ENCODE measurements around the gene PIEZO2. TPM values are rescaled to one million over a fixed set of nuclear protein-coding genes. Genes with fewer than 3 reads are reported as not detected.

The PIEZO2 gene
- polyA plus RNA-seq, 1 donor from 2014 or later: 0.30 TPM

DNA sequence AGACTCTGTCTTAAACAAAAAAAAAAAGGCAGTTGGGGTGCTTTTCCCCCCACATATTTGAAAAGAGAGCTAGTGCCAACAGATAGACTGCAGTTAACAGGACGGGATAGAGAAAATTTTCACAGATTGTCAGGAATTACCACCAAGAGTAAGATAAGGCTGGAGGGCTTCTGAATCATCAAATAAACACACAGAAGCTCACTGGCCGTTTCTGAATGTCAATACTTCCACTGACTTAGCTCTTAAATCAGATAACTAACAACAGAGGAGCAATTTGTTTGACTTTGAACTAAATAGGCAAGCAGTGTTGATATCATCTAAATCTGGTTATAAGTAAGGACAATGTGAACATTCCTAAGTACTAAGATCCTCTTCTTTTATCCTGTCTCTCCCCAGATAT lies 34.7 kb downstream of the PIEZO2 start:
- Histone ChIP-seq H3K79me2 (replicated peaks; ENCODE audit: insufficient read depth, low read length) (no peaks in the 10 kb centered on the region), H3F3A (ENCODE audit: insufficient read depth, low read length, poor library complexity, severe bottlenecking) (no peaks in the 10 kb centered on the region), H3K9me2 (ENCODE audit: insufficient read depth, low read length) (no peaks in the 10 kb centered on the region), H3K27ac (ENCODE audit: low read length) (no peak overlapping the region), H3K9me3 (ENCODE audit: low read length) (no peaks in the 10 kb centered on the region), H3K36me3 (ENCODE audit: insufficient read depth, low read length) (no peaks in the 10 kb centered on the region), H2AFZ (ENCODE audit: low read depth, low read length) (no peak overlapping the region), H4K20me1 (ENCODE audit: insufficient read depth) (no peaks in the 10 kb centered on the region), H3K9ac (ENCODE audit: low read length) (no peak overlapping the region), H3K4me2 (ENCODE audit: low read length) (no peak overlapping the region), H3K4me3 (ENCODE audit: low read length) (no peak overlapping the region), H3K27me3 (ENCODE audit: insufficient read depth, low read depth, low read length) (no peaks in the 10 kb centered on the region)
- TF ChIP-seq EZH2 (IDR thresholded peaks at IDR 0.05; ENCODE audit: borderline replicate concordance, insufficient read depth, low read length, poor library complexity, severe bottlenecking) (no peak), TAF1 (IDR thresholded peaks at IDR 0.05; ENCODE audit: low read depth) (no peak)

DNA sequence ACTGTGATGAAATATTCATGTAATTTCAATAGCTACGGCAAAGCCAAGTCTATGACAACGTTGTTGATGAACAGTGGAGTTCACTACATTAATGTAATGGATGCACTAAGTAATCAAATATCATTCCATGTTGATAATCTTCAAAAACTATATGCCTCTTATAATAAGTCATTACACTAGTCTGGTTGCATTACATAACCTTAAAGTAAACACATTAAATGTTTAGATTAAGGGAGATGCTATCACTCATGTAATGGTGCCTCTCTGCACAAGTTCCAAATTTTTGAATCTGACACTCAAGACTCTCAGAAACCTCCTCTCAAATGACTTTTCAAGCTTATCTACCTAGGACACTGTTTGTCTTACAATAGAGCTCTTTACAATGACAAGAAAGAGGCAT lies 35.4 kb downstream of the PIEZO2 start:
- no peaks in the 10 kb centered on the region for H3K9me2 ChIP-seq (ENCODE audit: insufficient read depth, low read length)
- no peaks in the 10 kb centered on the region for H3K79me2 ChIP-seq (replicated peaks; ENCODE audit: insufficient read depth, low read length)
- TF ChIP-seq EP300 (conservative IDR thresholded peaks at IDR 0.05; ENCODE audit: poor library complexity, severe bottlenecking) (no peak), EZH2 (IDR thresholded peaks at IDR 0.05; ENCODE audit: borderline replicate concordance, insufficient read depth, low read length, poor library complexity, severe bottlenecking) (no peak), SMC3 (conservative IDR thresholded peaks at IDR 0.05; ENCODE audit: poor library complexity) (no peak), MXI1 (conservative IDR thresholded peaks at IDR 0.05; ENCODE audit: poor library complexity, severe bottlenecking) (no peak), RAD21 (conservative IDR thresholded peaks at IDR 0.05) (no peak), TAF1 (IDR thresholded peaks at IDR 0.05; ENCODE audit: low read depth) (no peak), POLR2AphosphoS5 (IDR thresholded peaks at IDR 0.05) (no peak)
- TF ChIP-seq, protein P1, sequence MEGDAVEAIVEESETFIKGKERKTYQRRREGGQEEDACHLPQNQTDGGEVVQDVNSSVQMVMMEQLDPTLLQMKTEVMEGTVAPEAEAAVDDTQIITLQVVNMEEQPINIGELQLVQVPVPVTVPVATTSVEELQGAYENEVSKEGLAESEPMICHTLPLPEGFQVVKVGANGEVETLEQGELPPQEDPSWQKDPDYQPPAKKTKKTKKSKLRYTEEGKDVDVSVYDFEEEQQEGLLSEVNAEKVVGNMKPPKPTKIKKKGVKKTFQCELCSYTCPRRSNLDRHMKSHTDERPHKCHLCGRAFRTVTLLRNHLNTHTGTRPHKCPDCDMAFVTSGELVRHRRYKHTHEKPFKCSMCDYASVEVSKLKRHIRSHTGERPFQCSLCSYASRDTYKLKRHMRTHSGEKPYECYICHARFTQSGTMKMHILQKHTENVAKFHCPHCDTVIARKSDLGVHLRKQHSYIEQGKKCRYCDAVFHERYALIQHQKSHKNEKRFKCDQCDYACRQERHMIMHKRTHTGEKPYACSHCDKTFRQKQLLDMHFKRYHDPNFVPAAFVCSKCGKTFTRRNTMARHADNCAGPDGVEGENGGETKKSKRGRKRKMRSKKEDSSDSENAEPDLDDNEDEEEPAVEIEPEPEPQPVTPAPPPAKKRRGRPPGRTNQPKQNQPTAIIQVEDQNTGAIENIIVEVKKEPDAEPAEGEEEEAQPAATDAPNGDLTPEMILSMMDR (IDR thresholded peaks at IDR 0.05; ENCODE audit: poor library complexity, severe bottlenecking): no peak
- TF ChIP-seq, protein P2, sequence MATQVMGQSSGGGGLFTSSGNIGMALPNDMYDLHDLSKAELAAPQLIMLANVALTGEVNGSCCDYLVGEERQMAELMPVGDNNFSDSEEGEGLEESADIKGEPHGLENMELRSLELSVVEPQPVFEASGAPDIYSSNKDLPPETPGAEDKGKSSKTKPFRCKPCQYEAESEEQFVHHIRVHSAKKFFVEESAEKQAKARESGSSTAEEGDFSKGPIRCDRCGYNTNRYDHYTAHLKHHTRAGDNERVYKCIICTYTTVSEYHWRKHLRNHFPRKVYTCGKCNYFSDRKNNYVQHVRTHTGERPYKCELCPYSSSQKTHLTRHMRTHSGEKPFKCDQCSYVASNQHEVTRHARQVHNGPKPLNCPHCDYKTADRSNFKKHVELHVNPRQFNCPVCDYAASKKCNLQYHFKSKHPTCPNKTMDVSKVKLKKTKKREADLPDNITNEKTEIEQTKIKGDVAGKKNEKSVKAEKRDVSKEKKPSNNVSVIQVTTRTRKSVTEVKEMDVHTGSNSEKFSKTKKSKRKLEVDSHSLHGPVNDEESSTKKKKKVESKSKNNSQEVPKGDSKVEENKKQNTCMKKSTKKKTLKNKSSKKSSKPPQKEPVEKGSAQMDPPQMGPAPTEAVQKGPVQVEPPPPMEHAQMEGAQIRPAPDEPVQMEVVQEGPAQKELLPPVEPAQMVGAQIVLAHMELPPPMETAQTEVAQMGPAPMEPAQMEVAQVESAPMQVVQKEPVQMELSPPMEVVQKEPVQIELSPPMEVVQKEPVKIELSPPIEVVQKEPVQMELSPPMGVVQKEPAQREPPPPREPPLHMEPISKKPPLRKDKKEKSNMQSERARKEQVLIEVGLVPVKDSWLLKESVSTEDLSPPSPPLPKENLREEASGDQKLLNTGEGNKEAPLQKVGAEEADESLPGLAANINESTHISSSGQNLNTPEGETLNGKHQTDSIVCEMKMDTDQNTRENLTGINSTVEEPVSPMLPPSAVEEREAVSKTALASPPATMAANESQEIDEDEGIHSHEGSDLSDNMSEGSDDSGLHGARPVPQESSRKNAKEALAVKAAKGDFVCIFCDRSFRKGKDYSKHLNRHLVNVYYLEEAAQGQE (IDR thresholded peaks at IDR 0.05; ENCODE audit: borderline replicate concordance): no peak
- H3K9me3 ChIP-seq (ENCODE audit: low read length): no peaks in the 10 kb centered on the region
- no peak overlapping the region for H3K4me2 ChIP-seq (ENCODE audit: low read length)
- no peak overlapping the region for H3K27ac ChIP-seq (ENCODE audit: low read length)
- no peaks in the 10 kb centered on the region for H4K20me1 ChIP-seq (ENCODE audit: insufficient read depth)
- no peaks in the 10 kb centered on the region for H3K27me3 ChIP-seq (ENCODE audit: insufficient read depth, low read depth, low read length)
- H3K9ac ChIP-seq (ENCODE audit: low read length): no peak overlapping the region
- no peak overlapping the region for H3K4me3 ChIP-seq (ENCODE audit: low read length)
- no peaks in the 10 kb centered on the region for H3F3A ChIP-seq (ENCODE audit: insufficient read depth, low read length, poor library complexity, severe bottlenecking)
- H3K36me3 ChIP-seq (ENCODE audit: insufficient read depth, low read length): no peaks in the 10 kb centered on the region
- H2AFZ ChIP-seq (ENCODE audit: low read depth, low read length): no peak overlapping the region
